Measurements from ENCODE around the gene GYG1. TPM values are rescaled to one million over a fixed set of nuclear protein-coding genes. Genes with fewer than 3 reads are reported as not detected.

GYG1 gene
- total RNA-seq, 1 experiment from 2014 or later = 18.9 TPM

GRCh38 chr3:149015393-149015792, 24.1 kb downstream of the GYG1 start:
- Histone ChIP-seq H3K4me1 (ENCODE audit: low read length) (no peaks in the 10 kb centered on the region), H3K27ac (ENCODE audit: low read length) (no peak overlapping the region), H4K20me1 (ENCODE audit: insufficient read depth, low read depth, low read length) (no peaks in the 10 kb centered on the region), H3K4me3 (ENCODE audit: low read length) (no peak overlapping the region), H3K9me3 (ENCODE audit: low read length) (no peaks in the 10 kb centered on the region), H3K36me3 (ENCODE audit: insufficient read depth, low read length) (no peaks in the 10 kb centered on the region), H2AFZ (ENCODE audit: low read length) (no peak overlapping the region), H3K9me2 (replicated peaks; ENCODE audit: insufficient read depth, low read length) (no peaks in the 10 kb centered on the region), H3K4me2 (ENCODE audit: low read depth, low read length, poor library complexity, severe bottlenecking) (no peak overlapping the region), H3K79me2 (ENCODE audit: low read length) (no peaks in the 10 kb centered on the region), H3K27me3 (ENCODE audit: low read length) (no peaks in the 10 kb centered on the region), H3K9ac (ENCODE audit: low read length) (no peak overlapping the region)
- DNase-seq = no peak

DNA sequence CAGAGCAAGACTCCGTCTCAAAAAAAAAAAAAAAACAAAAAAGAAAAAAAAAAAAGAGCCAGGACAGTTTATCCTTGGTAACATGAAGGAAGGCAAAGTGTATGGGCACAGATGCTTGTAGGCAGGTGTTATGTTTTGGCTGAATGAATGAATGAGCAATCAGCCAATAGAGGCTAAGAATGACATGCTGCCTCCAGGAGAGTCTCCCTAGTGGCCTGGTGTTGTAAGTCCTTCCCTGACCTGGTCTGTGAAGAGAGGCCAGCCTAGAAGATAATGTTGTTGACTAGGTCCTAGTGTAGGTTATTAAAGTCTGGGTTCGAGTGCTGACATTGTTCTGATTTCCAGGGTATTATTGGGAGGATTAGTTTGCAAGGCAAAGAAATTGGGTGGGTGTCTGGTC, 24.9 kb downstream of the GYG1 start:
- Histone ChIP-seq H3K9me3 (ENCODE audit: low read length) (no peaks in the 10 kb centered on the region), H3K4me3 (ENCODE audit: low read length) (no peak overlapping the region), H3K27ac (ENCODE audit: low read length) (no peak overlapping the region), H3K9ac (ENCODE audit: low read length) (no peak overlapping the region), H2AFZ (ENCODE audit: low read length) (no peak overlapping the region), H4K20me1 (ENCODE audit: insufficient read depth, low read depth, low read length) (no peaks in the 10 kb centered on the region), H3K79me2 (ENCODE audit: low read length) (no peaks in the 10 kb centered on the region), H3K4me1 (ENCODE audit: low read length) (no peaks in the 10 kb centered on the region), H3K4me2 (ENCODE audit: low read depth, low read length, poor library complexity, severe bottlenecking) (no peak overlapping the region), H3K9me2 (replicated peaks; ENCODE audit: insufficient read depth, low read length) (no peaks in the 10 kb centered on the region), H3K27me3 (ENCODE audit: low read length) (no peaks in the 10 kb centered on the region), H3K36me3 (ENCODE audit: insufficient read depth, low read length) (no peaks in the 10 kb centered on the region)
- DNase-seq = no peak

DNA sequence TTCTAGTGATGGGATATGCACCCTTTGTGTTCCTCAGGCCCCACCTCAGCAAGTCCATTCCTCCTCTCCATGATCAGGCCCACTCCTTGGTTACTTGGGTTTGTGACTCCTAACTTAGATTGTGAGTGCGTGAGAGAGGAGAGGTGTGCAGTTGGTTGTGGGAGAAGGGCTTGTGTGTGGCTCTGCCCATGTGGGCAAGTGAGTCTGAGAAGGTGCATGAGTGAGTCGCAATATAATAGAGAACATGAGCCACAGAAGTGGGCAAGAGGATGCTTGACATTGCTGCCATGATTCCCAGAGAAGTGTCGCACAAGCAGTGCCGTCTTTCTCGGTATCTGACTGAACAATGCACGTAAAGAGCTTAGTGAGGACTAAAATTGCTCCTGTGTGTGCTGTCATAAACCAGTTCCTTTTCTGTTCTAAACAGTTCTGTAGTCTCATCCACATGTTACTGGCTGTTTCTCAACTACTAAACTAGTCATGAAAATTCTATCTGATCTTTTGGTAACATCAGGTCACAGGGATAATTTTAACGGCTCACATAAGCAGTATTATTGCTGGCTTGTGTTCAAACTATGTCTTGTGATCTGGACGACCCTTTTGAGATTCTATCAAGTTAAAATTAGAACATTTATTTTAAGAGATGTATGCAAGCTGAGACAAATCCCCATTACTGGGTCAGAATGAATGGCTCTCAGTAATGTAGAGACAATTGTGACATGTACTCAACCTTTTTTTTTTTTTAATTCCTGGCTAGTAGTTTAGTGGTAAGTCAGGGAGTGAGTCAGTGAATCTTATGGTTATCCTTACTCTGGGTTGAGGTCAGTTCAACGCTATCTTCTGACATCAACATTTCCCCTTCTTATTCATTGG, 25.6 kb downstream of the GYG1 start:
- Histone ChIP-seq H3K9me3 (ENCODE audit: low read length) (no peaks in the 10 kb centered on the region), H3K79me2 (ENCODE audit: low read length) (no peaks in the 10 kb centered on the region), H3K27ac (ENCODE audit: low read length) (no peak overlapping the region), H3K4me2 (ENCODE audit: low read depth, low read length, poor library complexity, severe bottlenecking) (no peak overlapping the region), H3K9me2 (replicated peaks; ENCODE audit: insufficient read depth, low read length) (no peaks in the 10 kb centered on the region), H2AFZ (ENCODE audit: low read length) (no peak overlapping the region), H3K4me1 (ENCODE audit: low read length) (no peaks in the 10 kb centered on the region), H3K4me3 (ENCODE audit: low read length) (no peak overlapping the region), H3K36me3 (ENCODE audit: insufficient read depth, low read length) (no peaks in the 10 kb centered on the region), H3K27me3 (ENCODE audit: low read length) (no peaks in the 10 kb centered on the region), H4K20me1 (ENCODE audit: insufficient read depth, low read depth, low read length) (no peaks in the 10 kb centered on the region), H3K9ac (ENCODE audit: low read length) (no peak overlapping the region)
- DNase-seq = no peak

- Histone ChIP-seq H3K4me1 (ENCODE audit: low read length) (no peaks in the 10 kb centered on the region), H2AFZ (ENCODE audit: low read length) (no peak overlapping the region), H3K27me3 (ENCODE audit: low read length) (no peaks in the 10 kb centered on the region), H3K4me2 (ENCODE audit: low read depth, low read length, poor library complexity, severe bottlenecking) (no peak overlapping the region), H3K9ac (ENCODE audit: low read length) (no peak overlapping the region), H3K27ac (ENCODE audit: low read length) (no peak overlapping the region), H3K9me2 (replicated peaks; ENCODE audit: insufficient read depth, low read length) (no peaks in the 10 kb centered on the region), H3K9me3 (ENCODE audit: low read length) (no peaks in the 10 kb centered on the region), H4K20me1 (ENCODE audit: insufficient read depth, low read depth, low read length) (no peaks in the 10 kb centered on the region), H3K4me3 (ENCODE audit: low read length) (no peak overlapping the region), H3K79me2 (ENCODE audit: low read length) (no peaks in the 10 kb centered on the region), H3K36me3 (ENCODE audit: insufficient read depth, low read length) (no peaks in the 10 kb centered on the region)
- no peak for DNase-seq
These were observed 26.9 kb downstream of the GYG1 start for GRCh38 chr3:149018247-149018646.

- no peak for DNase-seq
- Histone ChIP-seq H2AFZ (ENCODE audit: low read length) (no peak overlapping the region), H3K27me3 (ENCODE audit: low read length) (no peaks in the 10 kb centered on the region), H3K79me2 (ENCODE audit: low read length) (no peaks in the 10 kb centered on the region), H3K9me3 (ENCODE audit: low read length) (no peaks in the 10 kb centered on the region), H4K20me1 (ENCODE audit: insufficient read depth, low read depth, low read length) (no peaks in the 10 kb centered on the region), H3K4me3 (ENCODE audit: low read length) (no peak overlapping the region), H3K4me2 (ENCODE audit: low read depth, low read length, poor library complexity, severe bottlenecking) (no peak overlapping the region), H3K27ac (ENCODE audit: low read length) (no peak overlapping the region), H3K9me2 (replicated peaks; ENCODE audit: insufficient read depth, low read length) (no peaks in the 10 kb centered on the region), H3K9ac (ENCODE audit: low read length) (no peak overlapping the region), H3K4me1 (ENCODE audit: low read length) (no peaks in the 10 kb centered on the region), H3K36me3 (ENCODE audit: insufficient read depth, low read length) (no peaks in the 10 kb centered on the region)
These were observed 28.2 kb downstream of the GYG1 start for GRCh38 chr3:149019580-149019979.

DNA sequence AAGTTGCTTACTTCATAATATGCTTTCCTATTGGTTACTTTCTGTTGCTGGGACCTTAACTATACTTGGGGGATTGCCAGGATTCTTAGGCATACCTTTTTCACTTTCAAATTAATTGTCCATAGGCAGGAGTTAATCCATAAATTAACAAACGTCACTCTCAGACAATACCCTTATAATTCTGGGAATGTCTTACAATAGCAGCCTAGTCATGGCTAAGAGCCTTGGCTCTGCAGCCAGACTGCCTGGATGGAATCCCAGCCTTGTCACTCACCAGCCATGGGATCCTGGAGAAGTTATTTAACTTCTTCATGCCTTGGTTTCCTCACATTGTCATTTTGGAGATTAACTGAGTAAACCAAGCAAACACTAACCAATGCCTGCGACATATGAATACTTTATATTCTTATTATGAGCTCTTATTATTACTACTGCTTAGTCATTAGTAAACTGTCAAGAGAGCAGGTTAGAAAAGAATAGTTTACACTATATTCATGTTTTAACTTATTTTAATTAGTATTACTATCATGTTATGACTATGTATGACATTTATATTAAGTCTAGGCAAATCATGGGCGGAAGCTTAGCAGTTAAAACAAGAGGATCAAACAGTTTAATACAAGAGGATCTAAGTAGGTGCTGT, 29.0 kb downstream of the GYG1 start:
- Histone ChIP-seq H3K9ac (ENCODE audit: low read length) (no peak overlapping the region), H3K79me2 (ENCODE audit: low read length) (no peaks in the 10 kb centered on the region), H3K4me1 (ENCODE audit: low read length) (no peaks in the 10 kb centered on the region), H3K36me3 (ENCODE audit: insufficient read depth, low read length) (no peaks in the 10 kb centered on the region), H3K4me3 (ENCODE audit: low read length) (no peak overlapping the region), H3K9me3 (ENCODE audit: low read length) (no peaks in the 10 kb centered on the region), H4K20me1 (ENCODE audit: insufficient read depth, low read depth, low read length) (no peaks in the 10 kb centered on the region), H3K9me2 (replicated peaks; ENCODE audit: insufficient read depth, low read length) (no peaks in the 10 kb centered on the region), H3K27me3 (ENCODE audit: low read length) (no peaks in the 10 kb centered on the region), H3K27ac (ENCODE audit: low read length) (no peak overlapping the region), H2AFZ (ENCODE audit: low read length) (no peak overlapping the region), H3K4me2 (ENCODE audit: low read depth, low read length, poor library complexity, severe bottlenecking) (no peak overlapping the region)
- no peak for DNase-seq

GRCh38 chr3:149020839-149021252, 29.5 kb downstream of the GYG1 start:
- H3K79me2 ChIP-seq (ENCODE audit: low read length) = no peaks in the 10 kb centered on the region
- H3K27ac ChIP-seq (ENCODE audit: low read length) = no peak overlapping the region
- H3K4me2 ChIP-seq (ENCODE audit: low read depth, low read length, poor library complexity, severe bottlenecking) = no peak overlapping the region
- H3K9me3 ChIP-seq (ENCODE audit: low read length) = no peaks in the 10 kb centered on the region
- H2AFZ ChIP-seq (ENCODE audit: low read length) = no peak overlapping the region
- no peaks in the 10 kb centered on the region for H4K20me1 ChIP-seq (ENCODE audit: insufficient read depth, low read depth, low read length)
- no peaks in the 10 kb centered on the region for H3K4me1 ChIP-seq (ENCODE audit: low read length)
- no peaks in the 10 kb centered on the region for H3K27me3 ChIP-seq (ENCODE audit: low read length)
- no peak overlapping the region for H3K4me3 ChIP-seq (ENCODE audit: low read length)
- no peaks in the 10 kb centered on the region for H3K9me2 ChIP-seq (replicated peaks; ENCODE audit: insufficient read depth, low read length)
- no peak overlapping the region for H3K9ac ChIP-seq (ENCODE audit: low read length)
- H3K36me3 ChIP-seq (ENCODE audit: insufficient read depth, low read length) = peaks cover 3% of the 10 kb centered on the region; the same call in 1 of the 2 replicates
- no peak for DNase-seq

- no peak for DNase-seq
- H3K36me3 ChIP-seq (ENCODE audit: insufficient read depth, low read length) = peaks cover 6% of the 10 kb centered on the region; the same call in 1 of the 2 replicates
These were observed 30.5 kb downstream of the GYG1 start for GRCh38 chr3:149021830-149022229.

More at GRCh38 chr3:149021830-149022229, 30.5 kb downstream of the GYG1 start:
- Histone ChIP-seq H3K4me2 (ENCODE audit: low read depth, low read length, poor library complexity, severe bottlenecking) (no peak overlapping the region), H3K9me3 (ENCODE audit: low read length) (no peaks in the 10 kb centered on the region), H3K27ac (ENCODE audit: low read length) (no peak overlapping the region), H3K4me1 (ENCODE audit: low read length) (no peaks in the 10 kb centered on the region), H2AFZ (ENCODE audit: low read length) (no peak overlapping the region), H3K27me3 (ENCODE audit: low read length) (no peaks in the 10 kb centered on the region), H3K79me2 (ENCODE audit: low read length) (no peaks in the 10 kb centered on the region), H3K9me2 (replicated peaks; ENCODE audit: insufficient read depth, low read length) (no peaks in the 10 kb centered on the region), H3K4me3 (ENCODE audit: low read length) (no peak overlapping the region), H3K9ac (ENCODE audit: low read length) (no peak overlapping the region), H4K20me1 (ENCODE audit: insufficient read depth, low read depth, low read length) (no peaks in the 10 kb centered on the region)

Measured in Karpas-422 (cell line).